Prostate gland (tissue), 2 donors: ENCODE data around the gene S100PBP. TPM values are rescaled to one million over a fixed set of nuclear protein-coding genes. Genes with fewer than 3 reads are reported as not detected.

Experiments
- DNase-seq: peaks from one replicate; pipeline ENCODE4 v3.0.0-alpha.2; 2019; ENCODE audit warnings: low spot score
- H3K27ac ChIP-seq, 2 donors: fragments of 200-600 bp; sonication (generic); 2 replicates each; pipeline ENCODE4 v1.5.1; 2017 to 2019
- H3K27me3 ChIP-seq: fragments of 200-600 bp; sonication (generic); replicated peaks from 2 replicates; pipeline ENCODE4 v1.5.1; 2019; ENCODE audit not compliant: insufficient read depth
- H3K36me3 ChIP-seq, 2 donors: fragments of 200-600 bp; sonication (generic); 1 replicate in 1 of 2; 2 replicates in 1 of 2; pipeline versions ENCODE4 v1.5.1 to v1.8.1; 2017 to 2019
- H3K4me1 ChIP-seq: fragments of 200-600 bp; sonication (generic); replicated peaks from 2 replicates; pipeline ENCODE4 v1.5.1; 2019
- H3K4me3 ChIP-seq, 2 donors: fragments of 200-600 bp; sonication (generic); 2 replicates each; pipeline ENCODE4 v1.5.1; 2017 to 2019
- H3K9me3 ChIP-seq: fragments of 200-600 bp; sonication (generic); 2 replicates; pipeline ENCODE4 v1.5.1; 2017
- POLR2A ChIP-seq: fragments of 450-650 bp; IDR thresholded peaks from one replicate; pipeline ENCODE4 v1.6.1; 2016; ENCODE audit warnings: antibody characterized with exemption, mild to moderate bottlenecking
- POLR2AphosphoS5 ChIP-seq: sonication (generic); formaldehyde crosslinking; IDR thresholded peaks from one replicate; pipeline ENCODE4 v1.6.1; 2017; ENCODE audit warnings: antibody characterized with exemption
- WGBS: methylation state at CpG from one replicate; pipeline ENCODE4 v1.1.5; 2018; 5-methylcytosine and 5-hydroxymethylcytosine counted together
- intact Hi-C: fragments of 100-400 bp; cut with DNase I; formaldehyde crosslinking; loops from one replicate; pipeline ENCODE4 v1.14.2; 2022
- total RNA-seq, 2 donors: library from RNA; depleted of rRNA; stranded (reverse); fragments of >200 nt; gene quantifications; one replicate each; pipeline ENCODE4 v1.1.0, GENCODE V29; 2016
- TF ChIP-seq, protein P1 (sequence below), 4 experiments: fragments of 200-600 bp in 2 of 4; fragments of 450-650 bp in 2 of 4; sonication (generic) in 2 of 4; IDR thresholded peaks; 1 replicate in 3 of 4; 2 replicates in 1 of 4; pipeline ENCODE4 v1.5.1; 2016 to 2019; ENCODE audit warnings: antibody characterized with exemption in 4 of 4, mild to moderate bottlenecking in 2 of 4, moderate library complexity in 2 of 4

Gene S100PBP
- total RNA-seq, 2 donors from 2014 or later, result 27.1 to 72.5 TPM

- Histone ChIP-seq H3K27me3 (no peaks in the 10 kb centered on the region), H3K4me3 (no peak overlapping the region), H3K9me3 (no peaks in the 10 kb centered on the region), H3K27ac (no peak overlapping the region), H3K4me1 (no peaks in the 10 kb centered on the region), H3K36me3 (no peaks in the 10 kb centered on the region)
- DNase-seq, result no peak
- TF ChIP-seq, protein P1, sequence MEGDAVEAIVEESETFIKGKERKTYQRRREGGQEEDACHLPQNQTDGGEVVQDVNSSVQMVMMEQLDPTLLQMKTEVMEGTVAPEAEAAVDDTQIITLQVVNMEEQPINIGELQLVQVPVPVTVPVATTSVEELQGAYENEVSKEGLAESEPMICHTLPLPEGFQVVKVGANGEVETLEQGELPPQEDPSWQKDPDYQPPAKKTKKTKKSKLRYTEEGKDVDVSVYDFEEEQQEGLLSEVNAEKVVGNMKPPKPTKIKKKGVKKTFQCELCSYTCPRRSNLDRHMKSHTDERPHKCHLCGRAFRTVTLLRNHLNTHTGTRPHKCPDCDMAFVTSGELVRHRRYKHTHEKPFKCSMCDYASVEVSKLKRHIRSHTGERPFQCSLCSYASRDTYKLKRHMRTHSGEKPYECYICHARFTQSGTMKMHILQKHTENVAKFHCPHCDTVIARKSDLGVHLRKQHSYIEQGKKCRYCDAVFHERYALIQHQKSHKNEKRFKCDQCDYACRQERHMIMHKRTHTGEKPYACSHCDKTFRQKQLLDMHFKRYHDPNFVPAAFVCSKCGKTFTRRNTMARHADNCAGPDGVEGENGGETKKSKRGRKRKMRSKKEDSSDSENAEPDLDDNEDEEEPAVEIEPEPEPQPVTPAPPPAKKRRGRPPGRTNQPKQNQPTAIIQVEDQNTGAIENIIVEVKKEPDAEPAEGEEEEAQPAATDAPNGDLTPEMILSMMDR (IDR thresholded peaks at IDR 0.05), result no peak
- no peak for TF ChIP-seq POLR2AphosphoS5
- no peak for TF ChIP-seq POLR2A
- intact Hi-C loops, result no loop called here
Measured at GRCh38 chr1:32860566-32860965, 43.1 kb downstream of the S100PBP start.

DNA sequence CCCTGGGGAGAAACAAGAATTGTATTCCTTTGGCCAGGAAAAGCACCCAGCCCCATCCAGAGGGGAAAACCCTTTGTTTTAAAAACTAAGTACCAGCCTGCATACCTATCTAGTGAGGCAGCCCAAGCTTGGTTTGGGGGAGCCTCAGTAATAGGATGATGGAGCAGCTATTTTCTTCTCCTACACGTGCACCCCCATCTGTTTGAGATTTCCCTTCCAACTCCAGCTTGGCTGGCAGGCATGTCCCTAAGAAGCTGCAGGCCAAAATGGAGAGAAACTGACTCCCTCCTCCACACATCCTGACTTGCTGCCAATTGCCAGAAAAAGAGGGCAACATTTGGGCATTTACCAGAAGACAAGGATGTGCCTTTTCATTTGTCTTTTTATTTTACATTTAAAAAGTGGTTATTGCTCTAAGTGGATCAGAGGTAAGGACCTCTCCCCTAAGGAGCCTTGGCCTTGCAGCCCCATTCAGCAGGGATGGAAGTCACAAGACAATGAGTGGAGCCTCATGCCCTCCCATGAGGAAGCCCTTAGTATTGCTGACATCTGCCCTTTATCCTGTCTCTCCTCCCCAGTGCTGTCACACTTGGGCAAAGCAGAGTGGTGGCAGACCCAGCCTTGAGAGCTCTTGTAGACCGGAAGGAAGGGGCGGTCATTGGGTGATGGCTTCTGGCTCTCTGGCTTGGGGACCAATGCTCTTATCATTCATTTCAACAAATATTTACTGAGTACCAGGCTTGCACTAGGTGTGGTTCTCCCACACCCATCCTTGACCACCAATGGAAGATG lies 44.6 kb downstream of the S100PBP start:
- 72% methylated on average over 3 of the region's 3 CpGs for WGBS
- no peaks in the 10 kb centered on the region for H3K36me3 ChIP-seq
- TF ChIP-seq POLR2A, result no peak
- TF ChIP-seq POLR2AphosphoS5, result no peak
- TF ChIP-seq, protein P1 (IDR thresholded peaks at IDR 0.05), result no peak
- H3K4me3 ChIP-seq, result no peak overlapping the region
- H3K27ac ChIP-seq, result no peak overlapping the region
- intact Hi-C loops, result no loop called here
- no peaks in the 10 kb centered on the region for H3K4me1 ChIP-seq
- H3K27me3 ChIP-seq, result no peaks in the 10 kb centered on the region
- H3K9me3 ChIP-seq, result no peaks in the 10 kb centered on the region
- no peak for DNase-seq

- intact Hi-C loops, result no loop called here
- WGBS, result 89% methylated on average over 4 of the region's 4 CpGs
- no peaks in the 10 kb centered on the region for H3K27me3 ChIP-seq
- no peak for DNase-seq
- H3K9me3 ChIP-seq, result no peaks in the 10 kb centered on the region
- H3K36me3 ChIP-seq, result no peaks in the 10 kb centered on the region
- H3K4me3 ChIP-seq, result no peak overlapping the region
- no peaks in the 10 kb centered on the region for H3K4me1 ChIP-seq
- no peak for TF ChIP-seq POLR2A
- TF ChIP-seq, protein P1 (IDR thresholded peaks at IDR 0.05), result no peak
- no peak for TF ChIP-seq POLR2AphosphoS5
- H3K27ac ChIP-seq, result no peak overlapping the region
Measured at GRCh38 chr1:32863218-32863880, 45.9 kb downstream of the S100PBP start.

GRCh38 chr1:32863881-32864245 lies 46.4 kb downstream of the S100PBP start:
- WGBS, result 93% methylated on average over 1 of the region's 1 CpG
- DNase-seq, result no peak
- TF ChIP-seq POLR2AphosphoS5, result no peak
- TF ChIP-seq POLR2A, result no peak
- TF ChIP-seq, protein P1 (IDR thresholded peaks at IDR 0.05), result no peak
- Histone ChIP-seq H3K27me3 (no peaks in the 10 kb centered on the region), H3K36me3 (no peaks in the 10 kb centered on the region), H3K9me3 (no peaks in the 10 kb centered on the region), H3K27ac (no peak overlapping the region), H3K4me1 (no peaks in the 10 kb centered on the region), H3K4me3 (no peak overlapping the region)
- intact Hi-C loops, result no loop called here
